GM21619 (cell line): ENCODE results near the gene ADSL.
"Not testable (repeated sequence)": the region's sequence is repeated elsewhere in the genome, so short reads cannot be mapped to it uniquely, and the experiment has no call there.

Experiments used
- ATAC-seq: cut with Tn5 transposase; IDR thresholded peaks from one replicate; pipeline ENCODE4 v1.9.1; 2021; ENCODE audit not compliant: unreplicated experiment

The ADSL gene

DNA sequence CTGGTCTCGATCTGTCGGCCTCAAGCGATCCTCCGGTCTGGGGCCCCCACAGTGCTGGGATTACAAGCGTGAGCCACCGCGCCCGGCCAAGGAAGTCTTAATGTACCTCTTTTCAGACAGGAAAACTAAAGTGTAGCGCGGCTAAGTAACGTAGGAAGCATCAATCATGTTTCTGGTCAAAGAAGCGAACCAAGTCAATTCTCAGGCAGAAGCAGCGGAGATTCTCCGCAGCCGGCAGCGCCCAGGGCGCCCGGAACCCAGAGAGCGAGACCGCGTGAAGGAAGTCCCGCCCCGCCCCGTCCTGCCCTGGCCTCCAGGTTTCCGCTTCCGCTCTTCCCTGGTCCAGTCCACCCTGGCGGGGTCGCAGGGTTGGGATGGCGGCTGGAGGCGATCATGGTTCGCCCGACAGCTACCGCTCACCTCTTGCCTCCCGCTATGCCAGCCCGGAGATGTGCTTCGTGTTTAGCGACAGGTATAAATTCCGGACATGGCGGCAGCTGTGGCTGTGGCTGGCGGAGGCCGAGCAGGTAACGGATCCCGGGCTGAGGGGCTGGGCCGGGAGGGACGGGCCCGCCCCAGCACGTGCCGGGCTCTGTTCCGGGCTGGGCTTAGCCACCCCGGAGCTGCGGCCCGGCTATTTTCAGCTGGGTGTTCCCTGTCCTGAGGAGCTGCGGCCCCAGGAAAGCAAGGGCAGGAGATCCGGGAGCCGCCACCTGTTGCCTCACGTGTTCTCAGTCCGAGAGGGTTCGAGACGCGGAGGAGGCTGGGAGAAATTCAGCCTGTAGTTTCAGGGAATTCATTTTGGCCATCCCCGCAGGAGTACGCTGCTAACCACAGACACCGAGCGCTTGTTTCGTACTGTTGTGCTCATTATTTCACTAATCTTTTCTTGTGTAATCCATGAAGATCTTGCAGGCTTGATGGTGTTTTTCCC lies at the start of gene ADSL:
Gene ADSL, plus strand, starts transcription at position 316 of the 934 bp plus-strand sequence. Its CDS starts 59 bp downstream, at position 375.
- ATAC-seq: peak; percentile 80

DNA sequence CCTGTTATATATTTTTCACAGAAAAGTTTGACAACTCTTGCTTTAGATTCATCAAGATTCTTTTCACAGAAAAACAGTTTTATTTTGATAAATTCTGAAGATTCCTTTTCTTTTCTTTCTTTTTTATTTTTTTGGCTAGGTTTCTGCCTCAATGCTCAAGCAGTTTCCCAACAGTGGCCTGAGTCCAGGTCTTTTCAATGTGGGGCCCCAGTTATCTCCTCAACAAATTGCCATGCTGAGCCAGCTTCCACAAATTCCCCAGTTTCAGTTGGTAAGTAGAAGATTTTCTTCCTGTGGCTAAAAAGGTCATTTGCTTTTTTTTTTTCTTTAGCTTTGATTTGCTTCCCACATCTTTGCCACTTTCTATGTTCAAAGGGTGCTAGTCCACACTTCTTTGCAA lies 46.0 kb upstream of the ADSL start:
- ATAC-seq: no peak

DNA sequence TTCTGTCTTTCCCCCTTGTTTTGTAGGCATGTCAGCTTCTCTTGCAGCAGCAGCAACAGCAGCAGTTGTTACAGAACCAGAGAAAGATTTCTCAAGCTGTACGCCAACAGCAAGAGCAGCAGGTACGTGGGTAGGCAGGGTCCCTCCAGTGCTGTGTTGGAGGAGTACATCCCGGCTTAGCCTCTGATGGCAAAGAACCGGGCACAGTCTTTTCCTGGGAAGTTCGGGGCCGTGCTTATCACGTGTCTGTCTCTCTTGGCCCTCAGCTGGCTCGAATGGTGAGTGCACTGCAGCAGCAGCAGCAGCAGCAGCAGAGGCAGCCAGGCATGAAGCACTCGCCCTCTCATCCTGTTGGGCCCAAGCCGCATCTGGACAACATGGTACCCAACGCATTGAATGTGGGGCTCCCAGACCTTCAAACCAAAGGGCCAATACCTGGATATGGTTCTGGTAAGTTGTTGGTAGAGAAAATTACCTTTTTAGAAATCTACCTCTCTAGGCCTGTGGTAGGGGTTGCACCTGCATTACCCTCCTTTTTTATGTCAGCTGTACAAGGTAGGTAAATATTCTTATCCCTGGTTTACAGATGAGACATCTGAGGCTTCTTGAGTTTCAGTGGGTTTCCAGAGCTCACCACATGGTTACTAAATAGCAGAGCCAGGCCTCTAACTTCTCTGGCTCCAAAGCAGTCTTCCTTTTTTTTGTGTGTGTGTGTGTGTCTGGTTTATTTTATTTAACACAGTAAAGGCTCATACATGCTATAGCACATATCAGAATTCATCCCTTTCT lies 45.2 kb upstream of the ADSL start:
- ATAC-seq: peak; percentile 84

DNA sequence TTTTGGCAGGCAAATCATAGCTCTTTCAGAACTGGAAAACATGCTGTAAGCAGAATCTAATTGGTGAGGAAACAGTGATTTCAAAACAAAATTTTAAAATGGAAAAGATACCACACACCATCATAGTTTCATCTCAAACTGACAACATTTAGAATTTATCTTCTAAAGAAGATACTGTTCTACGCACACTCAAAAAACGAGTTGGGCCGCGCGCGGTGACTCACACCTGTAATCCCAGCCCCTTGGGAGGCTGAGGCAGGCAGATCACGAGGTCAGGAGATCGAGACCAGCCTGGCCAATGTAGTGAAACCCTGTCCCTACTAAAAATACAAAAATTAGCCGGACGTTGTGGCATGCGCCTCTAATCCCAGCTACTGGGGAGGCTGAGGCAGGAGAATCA lies 44.2 kb upstream of the ADSL start:
- ATAC-seq: no peak

DNA sequence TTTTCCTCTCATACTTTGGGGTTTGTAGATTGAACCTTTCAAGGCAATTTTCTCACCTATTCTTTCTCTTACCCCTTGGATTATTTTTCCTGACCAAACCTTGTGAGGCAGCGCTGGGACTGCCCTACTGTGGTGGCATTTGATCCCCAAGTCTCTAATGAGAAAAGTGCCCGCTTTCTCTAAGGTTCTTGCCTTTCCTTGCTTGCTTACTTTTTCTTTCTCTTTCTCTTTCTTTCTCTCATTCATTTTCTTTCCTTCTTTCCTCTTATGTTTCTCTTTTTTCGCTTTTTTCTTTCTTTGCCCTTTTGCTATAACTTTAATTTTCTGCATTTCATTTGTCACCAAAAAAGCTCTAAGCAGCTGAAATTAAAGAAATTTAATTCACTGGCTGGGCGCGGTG lies 40.7 kb upstream of the ADSL start:
- no peak for ATAC-seq

DNA sequence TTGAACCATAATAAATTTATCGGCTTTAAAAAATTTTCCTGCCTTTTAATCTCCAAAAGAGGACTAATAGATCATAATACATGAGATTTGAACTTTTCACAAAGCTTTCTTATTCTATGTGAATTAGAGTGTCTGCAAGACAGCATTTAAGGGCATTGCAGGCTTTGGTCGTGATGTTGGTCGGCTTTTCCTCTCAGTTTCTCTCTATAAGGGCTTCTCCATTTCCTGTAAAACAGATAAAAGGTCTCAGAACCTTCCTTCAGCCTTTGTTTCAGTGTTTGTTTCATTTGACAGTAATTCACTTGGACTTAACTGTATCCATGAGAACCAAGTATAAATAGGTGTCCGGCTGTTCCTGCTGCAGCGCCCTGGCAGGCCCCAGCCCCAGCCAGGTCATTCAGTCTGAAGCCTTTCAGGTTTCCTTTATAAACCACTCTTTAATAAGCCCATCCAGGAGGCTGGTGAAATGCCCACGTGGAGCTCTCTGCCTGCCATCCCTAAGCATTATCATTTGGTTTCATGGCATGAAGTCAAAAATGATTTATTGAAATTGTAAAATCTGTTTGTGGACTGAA lies 37.2 kb upstream of the ADSL start:
- no peak for ATAC-seq

DNA sequence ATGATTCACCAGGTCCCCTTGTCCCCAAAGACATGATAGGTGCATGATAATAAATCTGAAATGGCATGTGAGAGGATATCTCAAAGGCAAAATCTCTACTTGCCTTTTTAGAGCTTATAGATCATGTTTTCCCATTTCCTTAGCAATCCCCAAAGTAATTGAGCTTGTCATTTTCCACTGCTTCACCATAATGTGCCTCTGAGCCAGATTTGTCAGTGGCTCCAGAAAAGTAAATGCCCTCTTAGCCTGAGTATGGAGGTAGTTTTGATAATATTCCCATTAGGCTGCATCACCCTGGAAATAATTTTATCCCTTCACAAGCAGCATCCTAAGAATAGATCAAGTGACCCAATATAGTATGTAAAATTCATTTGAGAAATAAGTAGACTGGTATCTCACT lies 36.7 kb upstream of the ADSL start:
- ATAC-seq: no peak

DNA sequence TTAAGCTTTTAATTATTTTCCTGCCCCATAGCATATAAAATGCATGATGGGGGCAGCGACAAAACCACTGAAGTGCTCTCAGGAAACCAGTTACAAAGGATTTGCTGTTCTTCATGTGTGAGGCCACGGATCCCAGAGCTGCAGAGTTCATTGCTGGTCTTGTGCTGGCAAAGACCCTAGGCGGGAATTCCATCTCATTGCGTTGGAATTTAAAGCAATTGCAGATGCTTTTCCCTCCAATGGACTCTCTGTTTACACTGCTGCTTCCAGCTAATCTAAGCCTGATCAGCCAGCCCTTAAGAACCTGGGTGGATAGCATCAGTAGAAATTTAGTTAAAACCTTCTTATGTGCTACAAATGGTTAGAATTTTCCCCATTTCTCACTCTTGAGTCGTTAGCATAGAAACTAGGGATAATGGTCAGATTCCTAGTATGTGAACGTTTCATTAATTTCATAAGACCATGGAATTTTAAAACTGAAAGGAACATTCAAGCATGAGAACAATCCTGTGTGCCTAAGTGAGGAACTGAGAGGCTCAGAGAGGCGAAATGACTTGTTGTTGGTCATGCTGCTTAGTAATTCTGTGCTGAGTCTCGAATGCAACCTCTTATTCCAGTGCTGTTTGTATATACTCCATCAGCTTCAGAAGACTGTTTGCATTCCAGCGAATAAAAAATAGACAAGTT lies 36.1 kb upstream of the ADSL start:
- ATAC-seq: no peak

DNA sequence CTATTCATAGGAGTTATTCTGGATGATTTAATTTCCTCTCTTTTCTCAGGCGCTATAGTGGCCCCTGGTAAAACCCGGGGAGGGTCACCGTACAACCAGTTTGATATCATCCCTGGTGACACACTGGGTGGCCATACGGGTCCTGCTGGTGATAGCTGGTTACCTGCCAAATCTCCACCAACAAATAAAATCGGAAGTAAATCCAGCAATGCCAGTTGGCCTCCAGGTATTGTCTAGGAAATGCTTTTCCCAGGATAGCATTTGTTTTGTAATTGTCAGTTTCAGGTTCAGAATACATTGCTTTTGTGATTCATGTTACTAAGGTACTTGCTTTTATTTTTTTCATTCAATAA lies 35.6 kb upstream of the ADSL start:
- no peak for ATAC-seq

DNA sequence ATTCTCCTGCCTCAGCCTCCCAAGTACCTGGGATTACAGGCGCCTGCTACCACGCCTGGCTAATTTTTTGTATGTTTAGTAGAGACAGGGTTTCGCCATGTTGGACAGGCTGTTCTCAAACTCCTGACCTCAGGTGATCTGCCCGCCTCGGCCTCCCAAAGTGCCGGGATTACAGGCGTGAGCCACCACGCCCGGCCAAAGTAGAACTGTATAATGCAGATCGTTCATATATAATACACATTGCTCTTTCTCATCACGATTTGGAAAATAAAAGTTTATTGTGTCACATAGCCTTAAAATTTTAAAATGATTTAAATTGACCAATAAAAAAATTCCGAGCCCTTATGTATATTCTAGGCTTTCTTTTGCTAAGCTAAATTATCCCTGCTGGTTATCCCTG lies 34.7 kb upstream of the ADSL start:
- not testable (repeated sequence) for ATAC-seq

DNA sequence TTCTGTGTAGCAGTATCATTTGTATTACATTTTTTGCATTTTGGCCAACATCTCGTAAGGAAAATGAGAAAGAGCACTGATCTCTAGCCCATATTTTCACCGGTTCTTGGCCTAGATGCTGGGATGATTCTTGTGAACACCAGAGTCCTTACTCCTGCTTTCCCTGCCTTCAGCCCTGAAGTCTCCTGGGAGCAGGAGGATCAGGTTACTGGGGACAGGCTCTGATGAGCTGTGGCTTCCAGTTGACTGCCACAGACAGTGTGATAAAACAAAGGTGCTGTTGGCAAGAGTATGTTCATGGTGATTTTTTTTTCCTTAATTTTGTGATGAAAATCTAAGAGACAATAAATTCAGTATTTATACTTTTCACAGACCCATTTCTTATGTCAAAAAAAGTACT lies 34.2 kb upstream of the ADSL start:
- no peak for ATAC-seq

DNA sequence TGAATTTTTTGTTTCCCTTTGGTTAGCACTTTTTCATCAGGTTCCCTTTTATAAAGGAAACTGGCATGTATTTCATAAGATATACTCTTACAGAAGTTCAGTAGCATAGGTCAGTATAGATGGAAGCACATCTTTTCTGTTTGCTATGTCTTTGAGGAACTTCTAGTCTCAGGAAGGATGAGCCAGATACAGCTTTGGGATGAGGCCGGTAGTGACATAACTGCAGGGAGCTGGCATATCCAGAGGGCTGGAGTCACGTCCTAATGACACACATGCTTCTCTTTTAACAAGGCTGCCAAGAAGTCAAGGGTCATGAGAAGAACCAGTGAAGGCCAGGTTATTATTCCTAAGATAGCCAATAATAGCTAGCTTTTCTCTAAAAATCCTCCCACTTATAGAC lies 33.3 kb upstream of the ADSL start:
- ATAC-seq: no peak

DNA sequence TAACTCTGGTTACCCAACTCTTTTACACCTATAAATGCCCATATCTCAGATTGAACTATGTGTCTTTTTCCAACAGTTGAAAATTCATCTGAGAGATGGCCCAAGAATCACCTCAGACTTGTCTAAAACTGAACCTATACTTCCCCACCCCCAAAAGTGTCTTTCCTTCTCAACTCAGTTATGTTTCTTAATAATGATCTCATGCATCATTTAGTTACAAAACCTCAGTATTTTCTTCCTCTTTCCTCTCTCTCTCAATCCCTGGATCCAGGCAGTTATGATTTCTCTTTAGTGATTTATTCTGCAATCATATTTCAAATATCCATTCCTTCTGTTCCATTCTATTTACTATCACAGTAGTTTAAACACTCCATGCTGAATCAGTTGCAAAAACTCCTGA lies 32.3 kb upstream of the ADSL start:
- no peak for ATAC-seq

DNA sequence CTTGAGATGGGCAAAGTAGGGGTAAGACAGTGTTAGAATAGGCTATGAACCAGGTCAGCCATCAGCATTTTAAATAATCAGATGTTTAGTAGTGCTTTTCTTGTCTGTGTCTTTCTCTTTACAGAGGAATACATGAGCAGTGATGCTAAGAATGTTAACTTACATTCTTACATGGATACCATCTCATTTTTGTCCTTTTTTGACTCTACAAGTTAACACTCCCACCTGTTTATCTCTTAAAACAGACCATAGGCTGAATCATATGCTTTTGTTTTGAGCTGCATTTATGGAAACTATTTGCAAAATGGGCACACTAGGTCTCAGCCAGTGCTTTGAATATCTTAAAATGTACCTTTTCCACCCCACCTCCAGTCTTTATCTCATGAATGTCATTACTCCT lies 25.6 kb upstream of the ADSL start:
- ATAC-seq: no peak

DNA sequence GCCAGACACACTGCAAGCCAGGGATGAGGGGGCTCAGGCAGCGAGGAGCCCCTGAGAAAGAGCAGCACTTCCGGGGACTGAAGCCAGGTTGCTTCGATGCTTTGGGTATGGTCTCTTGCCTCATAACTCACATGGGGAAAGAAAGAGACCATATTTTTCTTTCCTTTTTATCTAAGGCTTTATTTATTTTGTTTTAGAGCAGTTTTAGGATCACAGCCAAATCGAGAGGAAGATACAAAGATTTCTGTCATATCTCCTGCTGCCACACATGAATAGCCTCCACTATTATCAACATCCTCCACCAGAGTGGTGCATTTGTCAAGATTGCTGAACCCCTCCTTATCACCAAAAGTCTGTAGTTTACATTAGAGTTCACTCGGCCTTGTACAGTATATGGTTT lies 24.3 kb upstream of the ADSL start:
- no peak for ATAC-seq

DNA sequence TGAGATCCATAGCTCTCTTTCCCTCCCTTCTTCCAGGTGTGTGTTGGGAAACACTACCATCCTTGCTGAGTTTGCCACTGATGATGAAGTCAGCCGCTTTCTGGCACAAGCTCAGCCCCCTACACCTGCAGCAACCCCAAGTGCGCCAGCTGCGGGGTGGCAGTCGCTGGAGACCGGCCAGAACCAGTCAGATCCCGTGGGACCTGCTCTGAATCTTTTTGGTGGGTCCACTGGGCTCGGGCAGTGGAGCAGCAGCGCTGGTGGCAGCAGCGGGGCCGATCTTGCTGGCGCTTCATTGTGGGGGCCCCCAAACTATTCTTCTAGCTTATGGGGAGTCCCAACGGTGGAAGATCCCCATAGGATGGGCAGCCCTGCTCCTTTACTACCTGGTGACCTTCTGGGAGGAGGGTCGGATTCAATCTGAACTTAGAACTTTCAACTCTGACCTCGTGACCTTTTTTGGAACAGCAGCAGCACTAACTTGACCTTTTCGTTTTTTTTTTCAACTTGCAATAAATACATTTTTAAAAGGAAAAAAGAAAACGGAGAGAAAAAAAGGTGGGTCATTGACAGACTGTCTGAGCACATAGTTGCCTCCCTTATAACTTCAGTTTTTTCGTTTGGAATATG lies 23.4 kb upstream of the ADSL start:
- ATAC-seq: no peak

DNA sequence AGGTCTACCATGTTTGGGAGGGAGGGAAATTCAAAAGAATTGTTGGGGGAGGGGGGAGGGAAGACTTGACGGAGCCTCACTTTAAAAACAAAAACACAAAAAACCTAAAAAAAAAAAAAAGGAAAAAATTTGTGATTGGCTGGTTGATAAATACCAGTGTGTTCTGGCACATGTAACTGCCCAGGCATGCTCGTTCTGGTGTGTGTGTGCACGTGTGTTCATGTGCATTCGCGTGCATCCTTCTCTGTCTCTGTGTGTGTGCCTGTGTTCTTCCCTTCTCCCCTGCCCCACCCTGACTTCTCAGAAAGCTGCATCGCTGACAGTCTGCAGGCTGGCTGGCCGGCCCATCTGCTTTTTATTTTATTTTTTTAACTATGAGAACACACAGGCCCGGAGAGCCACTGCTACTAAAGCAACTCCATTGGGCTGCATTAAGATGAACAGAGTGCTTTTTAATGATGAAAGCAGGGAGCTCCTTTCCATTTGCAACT lies 22.6 kb upstream of the ADSL start:
- no peak for ATAC-seq

DNA sequence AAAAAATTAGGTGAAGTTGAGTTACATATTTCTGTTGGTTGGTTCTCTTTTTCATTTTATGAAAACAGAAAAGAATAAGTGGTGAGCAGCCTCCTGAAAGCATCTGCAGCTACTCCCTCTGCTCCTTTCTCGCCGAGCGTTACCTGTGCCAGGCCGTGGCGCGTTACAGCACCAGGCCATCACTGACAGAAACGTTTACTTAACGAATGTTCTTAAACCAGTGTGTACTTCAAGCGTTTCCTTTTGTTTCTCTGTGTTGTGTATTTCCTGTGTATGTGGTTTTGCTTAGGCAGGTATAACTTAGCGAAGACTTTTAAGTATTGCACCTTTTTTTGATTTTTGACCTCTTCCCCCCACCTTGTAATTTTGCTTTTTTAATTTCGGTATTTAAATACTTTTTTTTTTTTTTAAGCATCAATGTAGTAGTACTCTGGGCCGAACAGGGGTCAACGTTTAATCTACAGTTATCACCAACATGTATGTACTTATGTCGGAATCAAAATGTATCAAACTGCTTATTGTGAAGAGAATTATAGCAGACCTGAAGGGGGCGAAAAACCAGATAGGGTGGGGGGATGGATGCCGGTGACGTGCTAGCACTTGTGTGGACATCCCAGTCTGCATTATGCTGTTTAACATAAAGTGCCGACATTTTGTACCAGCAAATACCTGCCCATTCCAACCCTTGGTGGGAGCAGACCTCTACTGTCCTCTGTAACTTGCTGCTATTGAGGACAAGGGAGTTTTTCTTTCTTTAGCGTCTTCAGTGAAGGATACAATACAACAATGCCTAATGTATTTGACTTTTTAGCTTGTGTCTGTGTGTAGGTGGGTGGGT lies 21.6 kb upstream of the ADSL start:
- no peak for ATAC-seq

DNA sequence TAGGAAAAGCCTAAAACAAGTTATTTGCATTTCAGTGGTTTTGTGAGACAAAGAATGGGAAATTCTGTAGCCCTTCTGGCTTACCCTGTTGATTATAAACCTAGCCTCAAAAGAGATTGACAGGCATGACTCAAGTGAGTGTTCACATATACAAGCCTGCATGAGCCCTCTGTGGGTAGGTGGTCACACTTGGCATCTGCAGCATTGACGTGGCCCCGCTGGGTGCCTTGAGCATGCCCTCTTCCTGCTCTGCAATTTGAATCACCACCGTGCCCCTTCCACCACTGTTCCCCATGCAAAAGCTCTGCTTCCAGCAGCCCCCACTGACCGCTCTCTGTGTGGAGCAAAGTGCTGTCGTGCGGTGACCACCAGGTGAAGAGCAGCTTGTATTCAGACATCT lies 21.0 kb upstream of the ADSL start:
- no peak for ATAC-seq
